Choroid plexus epithelial cell (primary cell): Measurements from ENCODE around the gene DEPP1.

Source experiments
- DNase-seq: peaks from one replicate; pipeline ENCODE4 v3.0.0-alpha.2; 2010; ENCODE audit warnings: low read depth
- H3K4me3 ChIP-seq: 2 replicates; pipeline ENCODE4 v1.5.1; 2011; ENCODE audit warnings: low read depth, mild to moderate bottlenecking, control low read depth, low read length, moderate library complexity
- TF ChIP-seq, protein P1 (sequence below): conservative IDR thresholded peaks from 2 replicates; pipeline ENCODE4 v1.5.1; 2011; ENCODE audit warnings: low read depth, mild to moderate bottlenecking, control low read depth, inconsistent platforms, low read length, moderate library complexity

Gene DEPP1

DNA sequence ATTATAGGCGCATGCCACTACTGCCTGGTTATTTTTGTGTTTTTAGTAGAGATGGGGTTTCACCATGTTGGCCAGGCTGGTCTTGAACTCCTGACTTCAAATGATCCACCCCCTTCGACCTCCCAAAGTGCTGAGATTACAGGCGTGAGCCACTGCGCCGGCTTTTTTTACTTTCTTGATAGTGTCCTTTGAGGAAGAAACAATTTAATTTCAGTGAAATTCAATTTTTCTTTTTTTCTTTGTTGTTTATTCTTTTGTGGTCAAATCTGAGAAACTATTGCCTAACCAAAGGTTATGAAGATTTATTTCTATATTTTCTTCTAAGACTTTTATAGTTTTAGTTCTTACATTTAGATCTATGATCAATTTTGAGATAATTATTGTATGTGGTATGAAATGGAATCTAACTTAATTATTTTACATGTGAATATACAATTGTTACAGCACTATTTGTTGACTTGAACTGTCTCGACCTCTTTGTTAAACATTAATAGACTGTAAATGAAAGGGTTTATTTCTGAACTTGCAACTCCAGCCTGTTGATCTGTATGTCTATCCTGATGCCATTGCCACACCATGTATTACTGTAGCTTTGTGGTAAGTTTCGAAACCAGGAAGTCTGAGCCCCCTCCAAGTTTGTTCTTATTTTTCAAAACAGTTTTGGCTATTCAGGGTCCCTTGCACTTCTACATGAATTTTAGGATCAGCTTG is 38.8 kb downstream of the DEPP1 start:
- TF ChIP-seq, protein P1, sequence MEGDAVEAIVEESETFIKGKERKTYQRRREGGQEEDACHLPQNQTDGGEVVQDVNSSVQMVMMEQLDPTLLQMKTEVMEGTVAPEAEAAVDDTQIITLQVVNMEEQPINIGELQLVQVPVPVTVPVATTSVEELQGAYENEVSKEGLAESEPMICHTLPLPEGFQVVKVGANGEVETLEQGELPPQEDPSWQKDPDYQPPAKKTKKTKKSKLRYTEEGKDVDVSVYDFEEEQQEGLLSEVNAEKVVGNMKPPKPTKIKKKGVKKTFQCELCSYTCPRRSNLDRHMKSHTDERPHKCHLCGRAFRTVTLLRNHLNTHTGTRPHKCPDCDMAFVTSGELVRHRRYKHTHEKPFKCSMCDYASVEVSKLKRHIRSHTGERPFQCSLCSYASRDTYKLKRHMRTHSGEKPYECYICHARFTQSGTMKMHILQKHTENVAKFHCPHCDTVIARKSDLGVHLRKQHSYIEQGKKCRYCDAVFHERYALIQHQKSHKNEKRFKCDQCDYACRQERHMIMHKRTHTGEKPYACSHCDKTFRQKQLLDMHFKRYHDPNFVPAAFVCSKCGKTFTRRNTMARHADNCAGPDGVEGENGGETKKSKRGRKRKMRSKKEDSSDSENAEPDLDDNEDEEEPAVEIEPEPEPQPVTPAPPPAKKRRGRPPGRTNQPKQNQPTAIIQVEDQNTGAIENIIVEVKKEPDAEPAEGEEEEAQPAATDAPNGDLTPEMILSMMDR, result no peak
- no peak overlapping the region for H3K4me3 ChIP-seq
- peak; percentile 60 for DNase-seq

DNA sequence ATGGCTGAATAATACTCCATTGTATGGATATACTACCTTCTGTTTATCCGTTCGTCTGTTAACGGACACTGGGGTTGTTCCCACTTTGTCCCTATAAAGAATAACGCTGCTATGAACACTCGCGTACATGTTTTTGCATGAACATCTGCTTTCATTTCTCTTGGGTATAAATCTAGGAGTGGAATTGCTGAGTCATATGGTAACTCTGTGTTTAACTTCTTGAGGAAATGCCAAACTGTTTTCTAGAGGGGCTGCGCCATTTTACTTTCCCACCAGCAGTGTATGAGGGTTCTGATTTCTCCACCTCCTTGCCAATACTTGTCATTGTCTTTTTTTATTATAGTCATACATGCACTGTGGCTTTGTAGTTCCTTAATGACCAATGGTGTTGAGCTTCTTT is 39.7 kb downstream of the DEPP1 start:
- TF ChIP-seq, protein P1, result no peak
- no peak overlapping the region for H3K4me3 ChIP-seq
- DNase-seq, result no peak

DNA sequence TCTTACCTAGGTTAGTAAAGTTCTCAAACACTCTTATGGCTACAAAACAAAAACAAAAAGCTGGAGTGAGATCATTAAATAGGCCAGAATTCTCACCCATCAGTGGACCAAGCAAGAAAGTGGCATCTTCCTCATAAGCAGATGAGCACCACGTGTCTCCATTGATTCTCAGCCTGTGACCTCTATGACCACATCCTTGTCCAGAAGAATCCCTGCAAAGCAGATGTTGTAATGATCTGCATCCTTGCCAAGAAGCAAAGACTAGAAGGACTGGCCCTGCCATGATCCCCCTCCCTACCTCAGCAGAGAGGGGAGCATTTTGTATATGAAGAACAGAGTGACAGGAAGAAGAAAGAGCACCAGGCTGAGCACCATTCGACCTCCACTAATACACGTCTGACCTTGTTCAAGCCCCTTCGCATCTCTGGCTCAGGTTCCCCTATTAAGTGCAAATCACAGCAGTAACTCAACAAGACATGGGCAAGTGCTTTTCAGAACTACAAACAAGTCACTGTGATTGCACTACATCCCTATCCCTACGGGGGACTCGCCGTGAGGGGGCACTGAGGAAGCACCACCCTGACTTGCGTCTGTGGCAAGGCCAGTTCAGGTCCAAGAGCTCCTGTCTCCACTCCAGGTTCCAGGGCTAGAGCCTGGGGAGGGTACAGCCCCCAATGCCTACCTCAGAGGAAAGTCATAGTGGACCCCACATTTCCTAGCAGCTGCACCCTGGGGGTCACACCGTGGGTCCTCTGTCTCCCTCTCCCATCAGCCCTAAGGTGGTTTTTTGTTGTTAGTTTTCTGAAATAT is 41.2 kb downstream of the DEPP1 start:
- TF ChIP-seq, protein P1, result no peak
- peak; percentile 72 for DNase-seq
- H3K4me3 ChIP-seq, result no peak overlapping the region

DNA sequence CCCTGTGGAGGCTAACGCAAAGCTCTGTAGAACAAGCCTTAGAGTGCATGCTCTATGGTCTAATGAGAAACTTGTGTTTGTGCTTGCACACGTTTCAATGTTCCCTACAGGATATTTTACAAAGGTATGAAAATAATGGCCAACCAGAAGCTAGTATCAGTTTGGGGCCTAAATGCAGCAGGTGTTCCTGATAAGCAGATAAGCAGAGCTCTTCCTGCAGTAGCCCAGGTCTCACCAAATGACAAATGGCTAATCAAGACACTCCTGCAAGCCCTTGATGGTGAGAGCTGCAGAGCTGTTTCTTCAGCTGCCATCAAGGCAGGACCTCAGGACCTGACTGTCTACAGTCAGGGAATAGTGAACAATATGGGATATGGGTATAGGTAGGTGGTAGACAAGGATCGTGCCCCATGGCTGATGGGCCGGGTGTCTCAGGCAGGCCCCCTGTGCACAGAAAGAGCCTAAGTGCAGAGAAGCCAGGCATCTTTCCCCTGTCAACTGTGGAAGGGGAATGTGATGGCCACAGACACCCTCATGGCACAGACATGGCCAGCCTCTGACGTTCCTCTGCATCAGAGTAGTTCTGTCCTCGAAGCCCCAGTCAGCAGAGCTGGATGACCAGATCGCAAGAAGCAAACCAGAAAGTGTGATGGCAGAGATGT is 42.2 kb downstream of the DEPP1 start:
- DNase-seq, result no peak
- TF ChIP-seq, protein P1, result no peak
- no peak overlapping the region for H3K4me3 ChIP-seq

DNA sequence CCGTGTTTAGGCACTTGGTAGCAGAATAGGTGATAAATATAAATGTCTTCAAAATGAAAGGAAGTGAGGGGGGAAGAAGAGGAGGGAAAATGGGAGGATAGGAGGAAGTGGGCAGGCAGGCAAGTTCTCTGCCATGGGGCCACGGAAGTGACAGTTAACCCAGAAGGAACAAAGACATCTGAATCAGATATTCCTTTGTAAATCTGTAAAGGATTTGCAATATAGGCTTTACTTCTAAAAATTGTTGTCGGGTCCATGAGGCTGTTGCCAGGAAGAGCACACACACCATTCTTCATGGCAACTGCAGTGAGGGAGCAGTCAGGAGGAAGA is 42.7 kb downstream of the DEPP1 start:
- H3K4me3 ChIP-seq, result no peak overlapping the region
- TF ChIP-seq, protein P1, result no peak
- no peak for DNase-seq

DNA sequence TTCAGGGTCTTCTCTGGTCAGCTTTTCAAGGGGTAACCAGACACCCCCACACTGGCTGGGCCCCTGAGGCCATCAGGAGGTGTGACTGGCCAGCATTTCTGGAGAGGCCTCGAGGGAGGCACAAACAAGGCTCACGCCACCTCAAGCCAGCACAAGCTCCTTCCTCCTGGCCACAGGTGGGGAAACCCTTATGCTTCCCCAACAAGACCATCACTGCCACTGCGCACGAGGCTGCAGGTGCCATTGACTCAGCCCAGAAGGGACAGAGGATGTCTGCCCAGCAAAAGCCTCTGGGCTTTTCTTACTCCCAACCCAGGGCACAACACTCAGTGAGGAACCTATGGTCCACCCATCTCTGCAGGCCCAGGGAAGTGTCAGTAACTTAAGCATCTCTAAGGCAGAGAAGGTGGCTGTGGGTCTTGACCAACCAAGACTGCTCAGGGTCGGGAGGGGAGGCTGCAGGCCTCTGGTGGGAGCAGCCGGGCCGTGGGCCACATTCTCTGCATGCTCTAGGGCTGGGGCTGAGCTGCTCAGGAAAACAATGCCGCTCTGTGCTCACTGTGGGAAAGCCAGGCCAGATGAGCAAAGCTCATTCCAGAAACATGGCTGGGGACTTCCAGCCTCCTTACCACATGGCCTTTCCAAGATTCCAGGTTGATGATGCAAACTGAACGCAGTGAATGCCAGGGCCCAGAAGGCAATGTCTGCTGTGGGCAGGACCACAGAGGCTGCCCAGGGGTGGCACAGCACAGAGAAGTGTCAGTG is 43.2 kb downstream of the DEPP1 start:
- TF ChIP-seq, protein P1, result no peak
- DNase-seq, result peak; percentile 71
- H3K4me3 ChIP-seq, result no peak overlapping the region
